GM21367 (cell line): ENCODE measurements around the gene TAS2R46.
"Not testable (repeated sequence)": the region's sequence is repeated elsewhere in the genome, so short reads cannot be mapped to it uniquely, and the experiment has no call there.

Experiments used
- ATAC-seq: cut with Tn5 transposase; IDR thresholded peaks from one replicate; pipeline ENCODE4 v1.9.1; 2021; ENCODE audit not compliant: unreplicated experiment

The TAS2R46 gene, protein sequence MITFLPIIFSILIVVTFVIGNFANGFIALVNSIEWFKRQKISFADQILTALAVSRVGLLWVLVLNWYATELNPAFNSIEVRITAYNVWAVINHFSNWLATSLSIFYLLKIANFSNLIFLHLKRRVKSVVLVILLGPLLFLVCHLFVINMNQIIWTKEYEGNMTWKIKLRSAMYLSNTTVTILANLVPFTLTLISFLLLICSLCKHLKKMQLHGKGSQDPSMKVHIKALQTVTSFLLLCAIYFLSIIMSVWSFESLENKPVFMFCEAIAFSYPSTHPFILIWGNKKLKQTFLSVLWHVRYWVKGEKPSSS

GRCh38 chr12:11062194-11062593 lies at the start of gene TAS2R46:
TAS2R46 (minus strand) TSS chr12:11062294; CDS start chr12:11062294, 0 bp downstream.
- ATAC-seq = not testable (repeated sequence)

- ATAC-seq = not testable (repeated sequence)
Observed at GRCh38 chr12:11111213-11111612, 49.1 kb upstream of the TAS2R46 start.

DNA sequence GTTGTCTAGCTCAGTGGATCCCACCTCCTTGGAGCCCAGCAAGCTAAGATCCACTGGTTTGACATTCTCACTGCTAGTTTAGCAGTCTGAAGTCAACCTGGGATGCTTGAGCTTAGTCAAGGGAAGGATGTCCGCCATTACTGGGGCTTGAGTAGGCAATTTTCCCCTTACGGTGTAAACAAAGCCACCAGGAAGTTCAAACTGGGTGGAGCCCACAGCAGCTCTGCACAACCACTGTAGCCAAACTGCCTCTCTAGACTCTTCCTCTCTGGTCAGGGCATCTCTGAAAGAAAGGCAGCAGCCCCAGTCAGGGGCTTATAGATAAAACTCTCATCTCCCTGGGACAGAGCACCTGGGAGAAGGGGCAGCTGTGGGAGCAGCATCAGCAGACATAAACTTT lies 46.8 kb upstream of the TAS2R46 start:
- ATAC-seq = no peak

DNA sequence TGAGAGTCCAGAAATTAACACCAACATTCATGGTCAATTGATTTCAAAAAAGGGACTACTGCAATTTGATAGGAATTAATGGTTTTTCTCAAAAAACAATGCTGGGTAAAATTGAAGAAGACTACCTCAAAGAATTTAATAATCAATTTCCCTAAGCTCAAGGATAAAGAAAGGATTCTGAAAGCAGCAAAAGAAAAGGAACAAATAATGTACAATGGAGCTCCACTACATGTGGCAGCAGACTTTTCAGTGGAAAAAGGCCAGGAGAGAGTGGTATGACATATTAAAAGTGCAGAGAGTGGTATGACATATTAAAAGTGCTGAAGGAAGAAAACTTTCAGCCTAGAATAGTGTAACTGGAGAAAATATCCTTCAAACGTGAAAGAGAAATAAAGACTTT lies 45.6 kb upstream of the TAS2R46 start:
- no peak for ATAC-seq

DNA sequence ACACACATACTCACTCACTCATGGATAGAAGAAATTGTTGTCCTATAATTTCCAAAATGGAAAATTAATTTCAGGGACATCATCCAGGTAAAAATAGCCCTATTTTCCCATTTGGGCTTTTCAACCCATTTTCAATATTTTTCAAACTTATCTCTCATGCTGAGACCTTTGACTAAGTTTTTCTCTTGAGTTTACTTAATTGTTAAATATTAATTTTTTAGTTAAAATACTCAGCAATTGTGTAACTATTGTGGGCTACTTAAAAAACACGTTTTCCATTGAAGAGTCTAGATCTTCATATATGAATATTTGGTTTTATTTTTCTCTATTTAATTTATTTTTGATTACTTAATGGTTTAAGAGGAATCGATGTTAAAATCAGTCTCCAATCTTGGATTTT lies 44.2 kb upstream of the TAS2R46 start:
- no peak for ATAC-seq

GRCh38 chr12:11105546-11105945 lies 43.5 kb upstream of the TAS2R46 start:
- ATAC-seq = no peak

- ATAC-seq = not testable (repeated sequence)
Observed at GRCh38 chr12:11094910-11095309, 32.8 kb upstream of the TAS2R46 start.

- no peak for ATAC-seq
Observed at GRCh38 chr12:11092128-11092527, 30.0 kb upstream of the TAS2R46 start, which contains the start of gene TAS2R43. TAS2R43 (minus strand) TSS chr12:11092313; CDS start chr12:11092229, 84 bp downstream.

DNA sequence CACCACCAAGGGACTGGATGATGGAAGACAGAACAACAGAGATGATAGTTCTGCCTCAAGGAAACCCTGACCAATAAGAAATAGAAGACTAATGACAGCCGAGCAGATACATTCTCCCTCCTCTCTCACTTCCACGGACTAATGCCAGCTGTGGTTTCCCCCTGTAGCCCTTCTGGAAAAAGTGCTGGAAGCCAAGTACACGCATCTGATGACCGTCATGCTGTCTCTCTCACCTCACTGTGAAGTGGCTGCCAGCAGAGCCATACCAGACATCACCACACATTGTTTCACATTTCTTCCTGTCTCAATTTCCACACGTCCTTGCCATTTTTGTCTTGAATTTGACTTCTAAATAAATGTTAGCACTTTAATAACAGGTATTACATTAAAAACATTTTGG lies 27.2 kb upstream of the TAS2R46 start:
- ATAC-seq = no peak

DNA sequence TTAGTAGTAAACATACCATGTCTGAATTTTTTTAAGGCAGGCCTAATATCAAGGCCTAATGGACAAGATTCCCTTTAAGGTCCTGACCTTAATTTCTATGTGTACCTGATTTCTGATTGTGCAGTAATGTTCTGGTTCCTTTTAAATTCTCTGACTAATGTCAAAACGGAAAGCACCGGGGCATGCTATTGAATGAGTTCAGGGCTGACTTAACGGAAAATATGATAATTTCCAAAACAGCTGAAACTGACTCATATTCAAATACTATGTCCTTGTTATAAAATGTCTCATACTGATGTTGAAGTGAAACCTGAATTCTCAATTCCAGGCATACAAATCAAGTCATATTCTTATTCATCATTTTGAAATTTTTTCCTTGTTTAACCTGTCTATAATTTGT lies 23.3 kb upstream of the TAS2R46 start:
- ATAC-seq = no peak

DNA sequence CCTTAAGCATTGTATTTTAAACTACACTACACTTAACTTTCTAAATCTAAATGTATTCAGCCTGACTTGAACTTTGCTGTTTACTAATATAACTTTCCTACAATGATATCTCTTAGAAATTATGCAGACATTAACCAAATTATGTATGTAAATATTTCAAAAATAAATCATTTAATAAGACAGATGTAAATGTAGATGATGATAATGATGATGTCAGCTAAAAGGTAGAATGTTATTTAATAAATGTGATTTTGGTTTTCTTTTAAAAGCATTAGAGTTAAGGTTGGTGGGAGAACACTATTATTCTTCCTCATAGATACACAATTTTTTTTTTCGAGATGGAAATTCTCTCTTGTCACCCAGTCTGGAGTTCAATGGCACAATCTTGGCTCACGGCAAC lies 19.9 kb upstream of the TAS2R46 start:
- no peak for ATAC-seq

- no peak for ATAC-seq
Observed at GRCh38 chr12:11078246-11078645, 16.2 kb upstream of the TAS2R46 start.

DNA sequence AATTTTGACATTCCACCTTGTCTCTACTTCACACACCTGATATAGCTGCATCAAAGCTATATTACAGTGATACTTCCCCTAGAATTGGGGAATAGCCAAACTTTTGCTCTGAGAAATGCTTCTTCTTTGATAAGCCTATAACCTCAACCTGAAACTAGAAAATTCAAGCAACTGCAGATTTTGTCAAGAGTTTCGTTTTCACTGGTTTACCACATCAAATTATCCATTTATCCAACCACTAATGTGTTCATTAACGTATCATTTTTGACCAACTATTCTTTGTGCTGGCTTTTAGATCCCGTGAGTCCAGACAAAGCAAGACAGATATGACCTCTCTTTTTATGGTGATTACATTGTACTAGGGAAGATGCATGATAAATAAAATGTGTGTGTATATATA lies 13.5 kb upstream of the TAS2R46 start:
- ATAC-seq = no peak

GRCh38 chr12:11071414-11071813 lies 9.3 kb upstream of the TAS2R46 start:
- ATAC-seq = no peak

DNA sequence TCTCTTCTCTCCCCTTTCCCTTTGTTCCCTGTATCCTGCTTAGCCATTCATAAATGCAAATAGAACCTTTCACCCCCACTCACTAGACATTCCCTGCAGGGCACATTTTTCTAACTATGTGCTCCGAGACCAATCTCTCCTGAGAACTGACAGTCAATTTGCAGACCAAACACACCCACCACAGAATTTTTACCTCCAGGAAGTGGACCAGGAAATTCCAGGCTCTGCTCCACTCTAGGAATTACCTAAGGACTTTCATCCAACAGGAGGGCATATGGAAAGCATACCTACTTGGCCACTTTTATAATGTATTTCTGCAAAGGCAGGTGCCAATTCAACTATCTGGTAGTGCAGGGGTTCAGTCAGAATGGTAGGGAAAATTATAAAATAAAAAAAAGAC lies 8.9 kb upstream of the TAS2R46 start:
- no peak for ATAC-seq

GRCh38 chr12:11069854-11070365 lies 7.8 kb upstream of the TAS2R46 start:
- no peak for ATAC-seq

DNA sequence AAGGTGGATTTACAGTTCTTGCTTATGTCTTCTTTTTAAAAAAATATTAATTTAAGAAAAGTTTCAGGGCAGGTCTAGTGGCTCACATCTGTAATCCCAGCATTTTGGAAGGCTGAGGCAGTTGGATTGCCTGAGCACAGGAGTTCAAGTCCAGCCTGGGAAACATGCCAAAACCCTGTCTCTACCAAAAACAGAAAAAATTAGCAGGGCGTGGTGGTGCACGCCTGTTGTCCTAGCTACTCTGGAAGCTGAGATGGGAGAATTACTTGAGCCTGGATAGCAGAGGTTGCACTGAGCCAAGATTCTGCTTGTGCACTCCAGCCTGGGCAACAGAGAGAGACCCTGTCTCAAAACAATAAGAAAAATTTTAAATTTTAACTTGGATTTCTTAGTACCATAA lies 5.4 kb upstream of the TAS2R46 start:
- ATAC-seq = no peak

DNA sequence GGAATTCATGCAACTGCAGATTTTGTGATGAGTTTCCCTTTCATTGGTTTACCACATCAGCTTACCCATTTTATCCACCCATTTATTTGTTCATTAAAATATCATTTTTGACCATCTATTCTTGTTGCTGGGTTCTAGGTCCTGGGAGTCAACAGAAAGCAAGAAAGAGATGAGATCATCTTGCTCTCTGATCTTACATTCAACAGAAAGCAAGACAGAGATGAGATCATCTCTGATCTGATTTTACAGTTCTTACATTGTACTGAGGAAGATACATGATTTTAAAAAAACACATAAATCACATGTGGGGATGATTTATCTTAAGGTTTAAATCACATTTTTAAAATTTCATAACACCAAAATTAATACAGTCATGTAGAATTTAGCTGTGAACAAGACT lies 2.3 kb downstream of the TAS2R46 start:
- no peak for ATAC-seq

DNA sequence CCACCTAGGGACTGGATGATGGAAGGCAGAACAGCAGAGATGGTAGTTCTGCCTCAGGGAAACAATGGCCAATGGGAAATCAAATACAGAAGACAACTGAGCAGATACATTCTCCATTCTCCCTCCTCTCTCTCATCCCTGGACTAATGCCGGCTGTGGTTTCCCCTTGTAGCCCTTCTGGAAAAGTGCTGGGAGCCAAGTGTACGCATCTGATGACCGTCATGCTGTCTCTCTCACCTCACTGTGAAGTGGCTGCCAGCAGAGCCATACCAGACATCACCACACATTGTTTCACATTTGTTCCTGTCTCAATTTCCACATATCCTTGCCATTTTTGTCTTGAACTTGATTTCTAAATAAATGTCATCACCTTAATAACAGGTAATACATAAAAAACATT lies 3.1 kb downstream of the TAS2R46 start:
- no peak for ATAC-seq

DNA sequence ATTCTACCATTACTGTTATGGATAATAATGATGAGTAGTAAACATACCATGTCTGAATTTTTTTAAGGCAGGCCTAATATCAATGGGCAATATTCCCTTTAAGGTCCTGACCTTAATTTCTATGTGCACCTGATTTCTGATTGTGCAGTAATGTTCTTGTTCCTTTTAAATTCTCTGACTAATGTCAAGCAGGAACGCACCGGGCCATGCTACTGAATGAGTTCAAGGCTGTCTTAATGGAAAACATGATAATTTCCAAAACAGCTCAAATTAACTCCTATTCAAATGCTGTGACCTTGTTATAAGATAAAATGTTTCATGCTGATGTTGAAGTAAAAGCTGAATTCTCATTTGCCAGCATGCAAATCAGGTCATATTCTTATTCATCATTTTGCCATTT lies 6.8 kb downstream of the TAS2R46 start:
- no peak for ATAC-seq

- not testable (repeated sequence) for ATAC-seq
Observed at GRCh38 chr12:11049806-11050531, 12.1 kb downstream of the TAS2R46 start.

DNA sequence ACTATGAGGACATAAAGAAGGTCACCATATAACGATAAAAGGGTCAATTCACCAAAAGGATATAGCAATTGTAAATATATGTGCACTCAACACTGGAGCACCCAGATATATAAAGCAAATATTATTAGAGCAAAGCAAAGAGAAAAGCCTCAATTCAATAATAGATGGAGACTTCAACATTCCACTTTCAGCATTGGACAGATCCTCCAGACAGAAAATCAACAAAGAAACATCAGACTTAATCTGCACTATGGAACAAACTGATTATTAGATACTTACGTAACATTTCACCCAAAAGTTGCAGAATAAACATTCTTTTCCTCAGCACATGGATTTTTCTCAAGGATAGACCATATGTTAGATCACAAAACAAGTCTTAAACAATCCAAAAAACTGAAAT lies 20.7 kb downstream of the TAS2R46 start:
- ATAC-seq = not testable (repeated sequence)
